Right lobe of liver (tissue), 6 donors: ENCODE results near the gene DLG1. TPM values are rescaled to one million over a fixed set of nuclear protein-coding genes. Genes with fewer than 3 reads are reported as not detected.
A peak's percentile ranks its signal among the peaks of the same experiment; 100 is the strongest.

Source experiments
- ATAC-seq, 4 donors: fragments of 200-7000 bp; cut with Tn5 transposase; one replicate each; pipeline ENCODE4 v1.9.1; 2020; ENCODE audit warnings: mild to moderate bottlenecking in 4 of 4, moderate library complexity in 4 of 4
- DNase-seq, 3 donors: peaks; one replicate each; pipeline ENCODE4 v3.0.0-alpha.2; 2020
- H3K27ac ChIP-seq, 3 donors: fragments of 200-600 bp; one replicate each; pipeline ENCODE4 v1.8.0; 2022
- H3K27me3 ChIP-seq, 2 donors: fragments of 200-600 bp; one replicate each; pipeline ENCODE4 v1.8.0; 2022
- H3K36me3 ChIP-seq, 4 donors: fragments of 200-600 bp; sonication (generic) in 1 of 4; one replicate each; pipeline versions ENCODE4 v1.5.1 to v1.8.0; 2017 to 2022; ENCODE audit warnings: control low read depth in 1 of 4
- H3K4me1 ChIP-seq, 4 donors: fragments of 200-600 bp; sonication (generic) in 1 of 4; one replicate each; pipeline versions ENCODE4 v1.5.1 to v1.8.0; 2017 to 2022; ENCODE audit warnings: control low read depth in 1 of 4
- H3K4me3 ChIP-seq, 3 donors: fragments of 200-600 bp; one replicate each; pipeline ENCODE4 v1.8.0; 2022
- H3K9me3 ChIP-seq, 4 donors: fragments of 200-600 bp; sonication (generic) in 1 of 4; one replicate each; pipeline versions ENCODE4 v1.5.1 to v1.8.0; 2017 to 2022; ENCODE audit warnings: control low read depth in 1 of 4
- POLR2A ChIP-seq: fragments of 450-650 bp; IDR thresholded peaks from one replicate; pipeline ENCODE4 v1.6.1; 2017; ENCODE audit warnings: antibody characterized with exemption, mild to moderate bottlenecking
- WGBS: methylation state at CpG from one replicate; pipeline ENCODE4 v1.1.6; 2018; ENCODE audit warnings: low coverage, low lambda C conversion rate; ENCODE audit not compliant: insufficient coverage; ENCODE audit errors: missing lambda C conversion rate; 5-methylcytosine and 5-hydroxymethylcytosine counted together
- intact Hi-C, 2 donors: fragments of 100-400 bp; cut with DNase I; formaldehyde crosslinking; loops; one replicate each; pipeline versions ENCODE4 v1.11.2 to v1.14.1; 2022
- long read RNA-seq: library from polyadenylated mRNA; unstranded; transcript quantifications from one replicate; pipeline ENCODE4 v2.0.0, GENCODE V29; 2019
- total RNA-seq, 6 experiments: library from RNA; depleted of rRNA in 2 of 6; stranded (reverse); fragments of >200 nt in 2 of 6; fragmentation: NEBNext Ultra II Directional in 3 of 6; extraction: Animal tissue kit (Norgen Biotek cat#: 25700) in 3 of 6; gene quantifications; one replicate each; pipeline versions ENCODE4 v1.1.0 to v1.2.4, GENCODE V29; 2016 to 2023
- TF ChIP-seq, protein P1 (sequence below), 4 donors: fragments of 200-600 bp in 3 of 4; fragments of 450-650 bp in 1 of 4; IDR thresholded peaks; one replicate each; pipeline versions ENCODE4 v1.5.1 to v1.8.0; 2016 to 2022; ENCODE audit warnings: antibody characterized with exemption in 4 of 4, mild to moderate bottlenecking in 2 of 4
- donor health status: DM: no; HTN: yes; CAD: no.
- donor health status: DM: no; HTN: no; CAD: no.
- donor health status: DM: no; HTN: no; CAD: no.
- donor health status: DM: no; HTN: yes; CAD: no.
- donor health status: DM: no; HTN: yes; CAD: no.

DLG1 gene
- total RNA-seq: 10 to 100 TPM; 36.1 to 50.2 (median 44.2) TPM
- long read RNA-seq, partial matches to known transcripts: 1 of 2 reads
- long read RNA-seq, other reads (novel, unspliced or antisense): 1 of 2 reads

DNA sequence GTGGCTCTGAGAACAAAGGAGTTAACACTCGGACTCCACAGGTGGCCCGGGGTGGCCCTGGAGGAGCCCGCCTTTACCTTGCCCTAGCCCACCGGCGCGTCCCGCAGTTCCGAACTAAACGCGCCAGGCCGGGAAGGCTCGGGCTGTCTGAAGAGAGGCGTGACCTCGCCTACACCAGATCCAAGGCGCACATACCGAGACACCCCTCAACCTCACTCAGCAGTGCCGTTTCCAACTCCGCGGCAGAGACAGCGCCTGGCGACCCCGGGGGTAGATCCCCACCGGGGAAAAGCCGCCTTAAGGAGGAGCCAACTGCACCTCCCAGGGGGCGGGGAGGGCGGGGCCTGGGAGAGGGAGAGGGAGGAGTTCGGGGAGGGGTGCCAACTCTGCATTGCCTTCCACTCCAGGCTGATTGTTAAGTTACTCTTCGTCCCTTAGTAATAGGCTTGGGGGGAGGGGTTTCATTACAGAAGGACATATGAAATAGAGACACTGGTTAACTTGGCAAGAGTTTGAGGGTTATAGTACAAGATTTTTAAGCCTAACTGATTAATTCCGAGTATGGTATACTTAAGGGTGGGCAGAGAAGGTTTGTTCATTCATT lies at the start of gene DLG1:
Gene DLG1 (minus strand): TSS at position 272 of the 604 bp plus-strand sequence. CDS start 1,408 bp downstream, outside the sequence.
- peaks cover 0 to 20% (median 1%) of the 10 kb centered on the region in 4 donors for H3K4me1 ChIP-seq

DNA sequence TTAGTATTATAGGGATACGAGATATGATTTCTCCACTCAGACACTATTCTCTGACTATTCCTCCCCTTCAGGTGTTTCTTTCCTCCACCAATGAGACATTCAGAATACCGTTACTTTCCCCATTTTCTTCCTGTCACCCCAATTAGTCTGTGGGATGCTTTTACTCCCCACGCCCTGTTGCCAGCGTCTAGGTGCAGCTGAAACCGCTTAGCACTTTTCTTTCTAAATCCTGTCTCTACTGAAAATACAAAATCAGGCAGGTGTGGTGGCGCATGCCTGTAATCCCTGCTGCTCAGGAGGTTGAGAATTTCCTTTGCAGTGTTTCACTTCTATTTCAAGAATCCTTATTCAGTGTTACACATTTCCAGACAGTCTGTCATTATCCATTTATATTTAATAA lies 49.6 kb upstream of the DLG1 start:
- Histone ChIP-seq H3K36me3 (no peaks in the 10 kb centered on the region), H3K4me3 (no peak overlapping the region), H3K27me3 (no peaks in the 10 kb centered on the region), H3K27ac (no peak overlapping the region), H3K4me1 (no peaks in the 10 kb centered on the region), H3K9me3 (no peaks in the 10 kb centered on the region)
- ATAC-seq (no peak), DNase-seq (no peak)
- WGBS: 86% methylated on average over 6 of the region's 6 CpGs
- no peak for TF ChIP-seq POLR2A
- TF ChIP-seq, protein P1, sequence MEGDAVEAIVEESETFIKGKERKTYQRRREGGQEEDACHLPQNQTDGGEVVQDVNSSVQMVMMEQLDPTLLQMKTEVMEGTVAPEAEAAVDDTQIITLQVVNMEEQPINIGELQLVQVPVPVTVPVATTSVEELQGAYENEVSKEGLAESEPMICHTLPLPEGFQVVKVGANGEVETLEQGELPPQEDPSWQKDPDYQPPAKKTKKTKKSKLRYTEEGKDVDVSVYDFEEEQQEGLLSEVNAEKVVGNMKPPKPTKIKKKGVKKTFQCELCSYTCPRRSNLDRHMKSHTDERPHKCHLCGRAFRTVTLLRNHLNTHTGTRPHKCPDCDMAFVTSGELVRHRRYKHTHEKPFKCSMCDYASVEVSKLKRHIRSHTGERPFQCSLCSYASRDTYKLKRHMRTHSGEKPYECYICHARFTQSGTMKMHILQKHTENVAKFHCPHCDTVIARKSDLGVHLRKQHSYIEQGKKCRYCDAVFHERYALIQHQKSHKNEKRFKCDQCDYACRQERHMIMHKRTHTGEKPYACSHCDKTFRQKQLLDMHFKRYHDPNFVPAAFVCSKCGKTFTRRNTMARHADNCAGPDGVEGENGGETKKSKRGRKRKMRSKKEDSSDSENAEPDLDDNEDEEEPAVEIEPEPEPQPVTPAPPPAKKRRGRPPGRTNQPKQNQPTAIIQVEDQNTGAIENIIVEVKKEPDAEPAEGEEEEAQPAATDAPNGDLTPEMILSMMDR (IDR thresholded peaks at IDR 0.05): no peak
- intact Hi-C loops: no loop called here

More for the DNA sequence above, at the start of gene DLG1:
- TF ChIP-seq POLR2A: peak; percentile 27
- TF ChIP-seq, protein P1 (IDR thresholded peaks at IDR 0.05): no peak
- 2% methylated on average over 11 of the region's 29 CpGs for WGBS
- Histone ChIP-seq H3K9me3 (no peaks in the 10 kb centered on the region), H3K36me3 (peaks cover 0 to 9% (median 3%) of the 10 kb centered on the region in 4 donors), H3K27me3 (no peaks in the 10 kb centered on the region), H3K27ac (peak within 1 kb of the TSS; percentile 66 to 92 (median 83)), H3K4me3 (peak within 1 kb of the TSS; percentile 93 to 98 (median 94))
- DNase-seq (peak; percentile 94 to 96 (median 95)), ATAC-seq (peak; percentile 85 to 91 (median 88))
- intact Hi-C loops: no loop called here

DNA sequence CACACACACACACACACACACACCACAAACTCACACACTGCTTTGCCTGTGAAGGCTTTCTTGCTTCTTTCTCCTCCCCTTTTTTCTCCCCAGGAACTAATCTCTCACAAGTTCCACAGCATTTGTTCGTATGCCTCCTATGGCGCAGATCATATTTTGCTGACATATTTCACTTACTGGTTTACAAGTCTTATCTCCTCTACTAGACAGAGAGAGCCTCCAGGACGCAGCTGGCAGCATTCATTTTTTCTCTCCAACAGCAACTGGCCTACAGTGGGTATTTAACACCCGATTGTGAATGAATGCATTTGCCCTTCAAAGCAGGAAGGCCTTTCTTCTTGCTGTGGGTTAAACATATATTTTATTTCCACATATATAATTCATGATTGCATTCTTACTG lies 47.0 kb upstream of the DLG1 start:
- Histone ChIP-seq H3K9me3 (no peaks in the 10 kb centered on the region), H3K36me3 (no peaks in the 10 kb centered on the region), H3K4me3 (no peak overlapping the region), H3K4me1 (no peaks in the 10 kb centered on the region), H3K27ac (no peak overlapping the region), H3K27me3 (no peaks in the 10 kb centered on the region)
- TF ChIP-seq, protein P1 (IDR thresholded peaks at IDR 0.05): no peak
- no peak for TF ChIP-seq POLR2A
- intact Hi-C loops: no loop called here
- DNase-seq (no peak), ATAC-seq (no peak)
- WGBS: 79% methylated on average over 4 of the region's 4 CpGs

- Histone ChIP-seq H3K4me1 (no peaks in the 10 kb centered on the region), H3K27me3 (no peaks in the 10 kb centered on the region), H3K27ac (no peak overlapping the region), H3K36me3 (no peaks in the 10 kb centered on the region), H3K9me3 (no peaks in the 10 kb centered on the region), H3K4me3 (no peak overlapping the region)
- WGBS: 72% methylated on average over 11 of the region's 11 CpGs
- intact Hi-C loops: no loop called here
- no peak for DNase-seq
- ATAC-seq: no peak
- TF ChIP-seq, protein P1 (IDR thresholded peaks at IDR 0.05): no peak
- no peak for TF ChIP-seq POLR2A
Measured at GRCh38 chr3:197344582-197345318, 46.3 kb upstream of the DLG1 start.
